DOHH2 (cell line): ENCODE measurements around the gene SLC29A4.

ENCODE experiments used
- CTCF ChIP-seq: fragments of 200-600 bp; sonication (generic); IDR thresholded peaks from one replicate; pipeline ENCODE4 v1.5.1; 2014; ENCODE audit warnings: antibody characterized with exemption, mild to moderate bottlenecking, low read depth, low read length; ENCODE audit not compliant: poor library complexity, severe bottlenecking
- EZH2phosphoT487 ChIP-seq: fragments of 200-600 bp; sonication (generic); IDR thresholded peaks from 2 replicates; pipeline ENCODE4 v1.6.1; 2017; ENCODE audit warnings: borderline replicate concordance, mild to moderate bottlenecking, antibody characterized with exemption, low read length, moderate library complexity, mixed read lengths

GRCh38 chr7:5266191-5267028, 16.3 kb upstream of the SLC29A4 start:
- no peak for TF ChIP-seq EZH2phosphoT487
- no peak for TF ChIP-seq CTCF
